ENCODE data around the gene ADAMTSL4. TPM values are rescaled to one million over a fixed set of nuclear protein-coding genes. Genes with fewer than 3 reads are reported as not detected.

ADAMTSL4 gene
- total RNA-seq, 4 donors from 2014 or later = 30.6 to 76.8 (median 43.3) TPM

DNA sequence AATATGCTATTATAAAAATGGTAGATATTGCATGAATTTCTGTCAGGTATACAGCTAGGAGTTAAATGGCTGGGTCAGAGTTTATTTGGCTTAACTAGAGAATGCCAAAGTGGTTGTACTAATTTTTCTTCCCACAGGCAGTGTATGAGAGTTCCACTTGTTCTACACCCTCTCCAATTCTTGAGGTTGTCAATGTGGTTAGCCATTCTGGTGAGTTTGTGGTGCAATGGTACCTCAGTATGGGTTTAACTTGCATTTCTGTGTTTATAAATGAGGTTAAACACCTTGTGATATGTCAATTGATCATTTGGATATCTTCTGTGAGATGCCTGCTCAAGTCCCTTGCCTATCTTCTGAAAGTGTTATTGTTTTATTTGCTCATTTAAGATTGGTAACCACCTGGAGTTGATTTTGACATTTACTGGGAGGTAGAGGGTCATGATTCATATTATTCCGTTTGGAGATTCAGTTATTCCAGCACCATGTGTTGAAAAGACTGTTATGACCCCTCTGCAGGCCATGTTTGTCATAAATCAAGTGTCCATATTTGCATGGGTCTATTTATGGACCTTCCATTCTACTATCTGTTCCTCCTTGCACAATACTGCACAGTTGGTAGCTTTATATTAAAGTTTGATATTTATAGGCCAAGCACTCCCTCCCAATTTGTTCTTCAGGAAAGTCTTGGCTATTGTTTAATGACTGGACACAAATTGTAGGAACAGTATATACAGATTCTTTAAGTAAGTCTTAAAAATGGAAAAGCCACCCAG is 27.8 kb upstream of the ADAMTSL4 start:
- Histone ChIP-seq H3K9me3 (no peaks in the 10 kb centered on the region), H3K4me3 (no peak overlapping the region), H3K4me1 (peaks cover 3 to 19% (median 3%) of the 10 kb centered on the region in 3 donors), H3K27me3 (no peaks in the 10 kb centered on the region), H3K36me3 (no peaks in the 10 kb centered on the region), H3K27ac (no peak overlapping the region)
- DNase-seq = no peak
- 64 to 83% methylated on average over 1 of the region's 1 CpG for WGBS, 2 donors
- intact Hi-C loops (cut with DNase I) = no loop called here
- TF ChIP-seq, protein P1, sequence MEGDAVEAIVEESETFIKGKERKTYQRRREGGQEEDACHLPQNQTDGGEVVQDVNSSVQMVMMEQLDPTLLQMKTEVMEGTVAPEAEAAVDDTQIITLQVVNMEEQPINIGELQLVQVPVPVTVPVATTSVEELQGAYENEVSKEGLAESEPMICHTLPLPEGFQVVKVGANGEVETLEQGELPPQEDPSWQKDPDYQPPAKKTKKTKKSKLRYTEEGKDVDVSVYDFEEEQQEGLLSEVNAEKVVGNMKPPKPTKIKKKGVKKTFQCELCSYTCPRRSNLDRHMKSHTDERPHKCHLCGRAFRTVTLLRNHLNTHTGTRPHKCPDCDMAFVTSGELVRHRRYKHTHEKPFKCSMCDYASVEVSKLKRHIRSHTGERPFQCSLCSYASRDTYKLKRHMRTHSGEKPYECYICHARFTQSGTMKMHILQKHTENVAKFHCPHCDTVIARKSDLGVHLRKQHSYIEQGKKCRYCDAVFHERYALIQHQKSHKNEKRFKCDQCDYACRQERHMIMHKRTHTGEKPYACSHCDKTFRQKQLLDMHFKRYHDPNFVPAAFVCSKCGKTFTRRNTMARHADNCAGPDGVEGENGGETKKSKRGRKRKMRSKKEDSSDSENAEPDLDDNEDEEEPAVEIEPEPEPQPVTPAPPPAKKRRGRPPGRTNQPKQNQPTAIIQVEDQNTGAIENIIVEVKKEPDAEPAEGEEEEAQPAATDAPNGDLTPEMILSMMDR (IDR thresholded peaks at IDR 0.05) = no peak
- TF ChIP-seq POLR2A (IDR thresholded peaks at IDR 0.05) = no peak

DNA sequence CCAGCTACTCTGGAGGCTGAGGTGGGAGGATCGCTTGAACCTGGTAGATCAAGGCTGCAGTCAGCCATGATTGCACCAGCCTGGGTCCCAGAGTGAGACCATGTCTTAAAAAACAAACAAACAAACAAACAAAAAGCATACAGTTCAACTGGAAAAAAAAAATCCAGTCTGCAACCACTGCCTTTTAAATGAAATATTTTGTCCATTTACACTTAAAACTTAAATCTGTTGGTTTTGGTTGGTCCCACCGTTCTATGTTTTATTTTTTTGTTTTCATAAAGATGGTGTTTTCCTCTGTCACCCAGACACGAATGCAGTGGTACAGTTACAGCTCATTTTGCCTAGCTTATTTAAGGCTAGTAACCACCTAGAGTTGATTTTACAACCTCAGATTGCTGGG is 23.9 kb upstream of the ADAMTSL4 start:
- WGBS, 2 donors = 86% methylated on average over 3 of the region's 3 CpGs
- Histone ChIP-seq H3K4me3 (no peak overlapping the region), H3K36me3 (no peaks in the 10 kb centered on the region), H3K27me3 (no peaks in the 10 kb centered on the region), H3K4me1 (peaks cover 0 to 24% (median 10%) of the 10 kb centered on the region in 3 donors), H3K9me3 (no peaks in the 10 kb centered on the region), H3K27ac (no peak overlapping the region)
- intact Hi-C loops (cut with DNase I) = no loop called here
- DNase-seq = no peak
- no peak for TF ChIP-seq POLR2A (IDR thresholded peaks at IDR 0.05)
- TF ChIP-seq, protein P1 (IDR thresholded peaks at IDR 0.05) = no peak

DNA sequence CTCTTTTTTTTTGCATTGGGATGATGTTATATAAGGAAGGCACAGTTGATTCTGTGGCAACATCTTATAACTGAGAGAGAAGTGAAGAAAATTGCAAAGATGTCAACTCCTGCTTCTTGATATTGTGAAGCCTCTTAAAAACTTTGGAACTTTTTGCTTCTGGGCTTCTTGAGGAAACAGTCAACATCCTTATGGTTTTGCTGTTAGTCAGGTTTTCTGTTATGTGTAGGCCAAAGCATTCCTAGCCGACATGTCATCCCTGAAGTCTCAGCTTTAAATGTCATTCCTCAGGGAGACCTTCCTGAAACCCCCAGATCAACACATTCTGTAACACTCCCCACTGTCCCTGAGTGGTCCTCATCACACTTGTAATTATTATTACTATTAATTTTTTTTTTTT is 21.0 kb upstream of the ADAMTSL4 start:
- no peak overlapping the region for H3K4me3 ChIP-seq
- H3K27me3 ChIP-seq = no peaks in the 10 kb centered on the region
- TF ChIP-seq, protein P1 (IDR thresholded peaks at IDR 0.05) = no peak
- no peak for TF ChIP-seq POLR2A (IDR thresholded peaks at IDR 0.05)
- H3K9me3 ChIP-seq = no peaks in the 10 kb centered on the region
- WGBS, 2 donors = 41 to 69% methylated on average over 1 of the region's 1 CpG
- peak overlapping the region in 3 of 4 donors; percentile 52 to 87 (median 85) for H3K27ac ChIP-seq
- intact Hi-C loops (cut with DNase I) = no loop called here
- peaks cover 12 to 41% (median 19%) of the 10 kb centered on the region in 3 donors for H3K4me1 ChIP-seq
- H3K36me3 ChIP-seq = no peaks in the 10 kb centered on the region
- DNase-seq = no peak

DNA sequence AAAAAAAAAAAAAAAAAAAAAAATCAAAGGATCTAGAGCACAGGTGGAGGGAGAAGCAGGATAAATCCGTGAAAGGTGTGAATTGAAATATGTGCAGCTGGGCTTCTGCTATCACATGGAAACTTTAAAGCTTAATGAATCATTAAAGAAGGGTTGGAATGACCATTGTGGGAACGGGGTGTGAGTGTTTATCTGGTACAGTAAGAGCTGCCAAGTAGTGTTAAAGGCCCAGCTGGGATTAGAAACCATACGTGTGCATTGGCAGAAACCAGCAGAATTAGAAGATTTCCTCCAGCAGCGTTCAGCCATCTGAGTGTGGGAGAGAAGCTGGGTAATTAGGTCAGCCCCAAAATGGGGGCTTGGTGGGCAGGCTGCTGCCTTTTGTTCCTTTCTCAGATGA is 20.2 kb upstream of the ADAMTSL4 start:
- H3K4me3 ChIP-seq = no peak overlapping the region
- H3K27me3 ChIP-seq = no peaks in the 10 kb centered on the region
- intact Hi-C loops (cut with DNase I) = no loop called here
- 12 to 28% methylated on average over 4 of the region's 4 CpGs for WGBS, 2 donors
- no peak for DNase-seq
- TF ChIP-seq POLR2A (IDR thresholded peaks at IDR 0.05) = no peak
- TF ChIP-seq, protein P1 (IDR thresholded peaks at IDR 0.05) = no peak
- no peaks in the 10 kb centered on the region for H3K36me3 ChIP-seq
- peak overlapping the region; percentile 73 to 87 (median 80) for H3K27ac ChIP-seq
- peaks cover 16 to 49% (median 28%) of the 10 kb centered on the region in 3 donors for H3K4me1 ChIP-seq
- no peaks in the 10 kb centered on the region for H3K9me3 ChIP-seq

DNA sequence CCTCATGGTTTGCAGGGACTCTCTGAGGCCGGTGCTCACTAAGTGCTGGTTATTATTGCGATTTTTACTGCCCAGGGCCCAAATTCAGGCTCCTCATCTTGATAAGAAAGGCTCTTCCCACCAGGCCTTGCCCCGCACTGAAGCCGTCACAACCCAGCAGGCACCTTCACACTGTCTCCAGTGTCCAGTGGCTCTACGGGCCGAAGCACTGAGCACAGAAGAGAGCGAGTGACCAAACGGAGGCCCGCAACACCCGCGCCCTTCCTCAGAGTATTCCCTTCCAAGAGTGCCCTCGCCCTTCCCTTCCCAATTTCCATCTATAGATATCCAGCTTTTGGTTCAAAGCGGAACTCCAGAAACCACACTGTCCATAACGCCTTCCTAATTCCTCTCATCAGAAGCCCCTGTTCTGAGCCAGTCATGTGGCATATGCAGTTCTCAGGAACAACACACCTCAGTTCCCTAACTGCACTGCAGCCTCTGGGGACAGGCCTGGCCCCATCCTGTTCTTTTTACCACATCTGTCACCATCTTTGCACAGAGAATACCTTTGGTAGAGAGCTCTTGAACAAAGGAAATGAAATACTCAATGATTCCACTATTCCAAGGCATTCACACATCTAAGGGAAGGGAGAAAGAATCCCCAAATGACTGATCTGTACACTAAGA is 18.6 kb upstream of the ADAMTSL4 start:
- H3K27ac ChIP-seq = peak overlapping the region in 1 of 4 donors; percentile 90
- H3K4me3 ChIP-seq = no peak overlapping the region
- H3K27me3 ChIP-seq = no peaks in the 10 kb centered on the region
- TF ChIP-seq, protein P1 (IDR thresholded peaks at IDR 0.05) = no peak
- no peak for TF ChIP-seq POLR2A (IDR thresholded peaks at IDR 0.05)
- H3K4me1 ChIP-seq = peaks cover 21 to 63% (median 32%) of the 10 kb centered on the region in 3 donors
- 93 to 95% methylated on average over 13 to 14 of the region's 14 CpGs for WGBS, 2 donors
- no peak for DNase-seq
- intact Hi-C loops (cut with DNase I) = loop anchor here (10.0 kb wide), 1 partner anchor 66 kb away; no protein-coding TSS in a partner anchor
- H3K36me3 ChIP-seq = no peaks in the 10 kb centered on the region
- H3K9me3 ChIP-seq = no peaks in the 10 kb centered on the region
